Loucy (cell line): ENCODE results near the gene SEZ6.

ENCODE experiments used
- H2AFZ ChIP-seq: fragments of 200-600 bp; sonication (generic); 2 replicates; pipeline ENCODE4 v1.6.0; 2016; ENCODE audit warnings: antibody characterized with exemption, mild to moderate bottlenecking, low read length, moderate library complexity
- H3F3A ChIP-seq: fragments of 200-600 bp; 2 replicates; pipeline ENCODE4 v1.6.0; 2016; ENCODE audit warnings: antibody characterized with exemption, low read depth, mild to moderate bottlenecking
- H3K27me3 ChIP-seq: fragments of 200-600 bp; sonication (generic); 2 replicates; pipeline ENCODE4 v1.6.1; 2014; ENCODE audit warnings: low read length, mild to moderate bottlenecking; ENCODE audit not compliant: insufficient read depth, poor library complexity, severe bottlenecking
- H3K36me3 ChIP-seq: fragments of 200-600 bp; sonication (generic); 2 replicates; pipeline ENCODE4 v1.6.1; 2016; ENCODE audit warnings: low read length; ENCODE audit not compliant: insufficient read depth
- H3K4me1 ChIP-seq: fragments of 200-600 bp; sonication (generic); 2 replicates; pipeline ENCODE4 v1.5.1; 2014; ENCODE audit warnings: low read length, mild to moderate bottlenecking; ENCODE audit not compliant: insufficient read depth, poor library complexity, severe bottlenecking
- H3K4me2 ChIP-seq: fragments of 200-600 bp; sonication (generic); 2 replicates; pipeline ENCODE4 v1.6.0; 2014; ENCODE audit warnings: antibody characterized with exemption, low read length, low read depth, mild to moderate bottlenecking; ENCODE audit not compliant: poor library complexity, severe bottlenecking
- H3K4me3 ChIP-seq: fragments of 200-600 bp; sonication (generic); 2 replicates; pipeline ENCODE4 v1.5.1; 2014; ENCODE audit warnings: low read length, mild to moderate bottlenecking, mixed read lengths; ENCODE audit not compliant: poor library complexity, severe bottlenecking
- H3K79me2 ChIP-seq: fragments of 200-600 bp; sonication (generic); 2 replicates; pipeline ENCODE4 v1.6.1; 2014; ENCODE audit warnings: low read length; ENCODE audit not compliant: insufficient read depth
- H3K9ac ChIP-seq: fragments of 200-600 bp; sonication (generic); 2 replicates; pipeline ENCODE4 v1.6.0; 2014; ENCODE audit warnings: mild to moderate bottlenecking, low read depth, low read length, moderate library complexity; ENCODE audit not compliant: poor library complexity, severe bottlenecking
- H3K9me2 ChIP-seq: fragments of 200-600 bp; sonication (generic); replicated peaks from 2 replicates; pipeline ENCODE4 v1.6.1; 2016; ENCODE audit warnings: low read depth, low read length, mixed read lengths
- H3K9me3 ChIP-seq: fragments of 200-600 bp; sonication (generic); 2 replicates; pipeline ENCODE4 v1.6.1; 2014; ENCODE audit warnings: mild to moderate bottlenecking, antibody characterized with exemption, low read length, low read depth; ENCODE audit not compliant: insufficient read depth
- H4K20me1 ChIP-seq: fragments of 200-600 bp; sonication (generic); 2 replicates; pipeline ENCODE4 v1.6.0; 2014; ENCODE audit warnings: antibody characterized with exemption, low read length, mild to moderate bottlenecking; ENCODE audit not compliant: insufficient read depth, poor library complexity, severe bottlenecking
- EZH2phosphoT487 ChIP-seq: fragments of 200-600 bp; IDR thresholded peaks from 2 replicates; pipeline ENCODE4 v1.6.1; 2018; ENCODE audit warnings: antibody characterized with exemption, mild to moderate bottlenecking, moderate library complexity, borderline replicate concordance
- TF ChIP-seq, protein P1 (sequence below): fragments of 200-600 bp; sonication (generic); conservative IDR thresholded peaks from 2 replicates; pipeline ENCODE4 v1.5.1; 2014; ENCODE audit warnings: mild to moderate bottlenecking, antibody characterized with exemption, low read length

Gene SEZ6

GRCh38 chr17:28906276-28906675, 99.6 kb downstream of the SEZ6 start:
- no peaks in the 10 kb centered on the region for H3K9me3 ChIP-seq
- TF ChIP-seq EZH2phosphoT487 = no peak
- TF ChIP-seq, protein P1, sequence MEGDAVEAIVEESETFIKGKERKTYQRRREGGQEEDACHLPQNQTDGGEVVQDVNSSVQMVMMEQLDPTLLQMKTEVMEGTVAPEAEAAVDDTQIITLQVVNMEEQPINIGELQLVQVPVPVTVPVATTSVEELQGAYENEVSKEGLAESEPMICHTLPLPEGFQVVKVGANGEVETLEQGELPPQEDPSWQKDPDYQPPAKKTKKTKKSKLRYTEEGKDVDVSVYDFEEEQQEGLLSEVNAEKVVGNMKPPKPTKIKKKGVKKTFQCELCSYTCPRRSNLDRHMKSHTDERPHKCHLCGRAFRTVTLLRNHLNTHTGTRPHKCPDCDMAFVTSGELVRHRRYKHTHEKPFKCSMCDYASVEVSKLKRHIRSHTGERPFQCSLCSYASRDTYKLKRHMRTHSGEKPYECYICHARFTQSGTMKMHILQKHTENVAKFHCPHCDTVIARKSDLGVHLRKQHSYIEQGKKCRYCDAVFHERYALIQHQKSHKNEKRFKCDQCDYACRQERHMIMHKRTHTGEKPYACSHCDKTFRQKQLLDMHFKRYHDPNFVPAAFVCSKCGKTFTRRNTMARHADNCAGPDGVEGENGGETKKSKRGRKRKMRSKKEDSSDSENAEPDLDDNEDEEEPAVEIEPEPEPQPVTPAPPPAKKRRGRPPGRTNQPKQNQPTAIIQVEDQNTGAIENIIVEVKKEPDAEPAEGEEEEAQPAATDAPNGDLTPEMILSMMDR = no peak
- H3K4me3 ChIP-seq = no peak overlapping the region
- H4K20me1 ChIP-seq = peaks cover 4% of the 10 kb centered on the region
- H3K36me3 ChIP-seq = peaks cover 55% of the 10 kb centered on the region
- no peak overlapping the region for H3K4me2 ChIP-seq
- H3K9ac ChIP-seq = no peak overlapping the region
- no peaks in the 10 kb centered on the region for H3K27me3 ChIP-seq
- H3K9me2 ChIP-seq = no peaks in the 10 kb centered on the region
- no peak overlapping the region for H2AFZ ChIP-seq
- H3K79me2 ChIP-seq = peaks cover 9% of the 10 kb centered on the region
- peaks cover 13% of the 10 kb centered on the region for H3K4me1 ChIP-seq
- no peaks in the 10 kb centered on the region for H3F3A ChIP-seq
